Kidney (tissue), 14 donors: ENCODE data around the gene MED20. TPM values are rescaled to one million over a fixed set of nuclear protein-coding genes. Genes with fewer than 3 reads are reported as not detected.

Source experiments
- DNase-seq, 5 donors: peaks; one replicate each; pipeline ENCODE4 v3.0.0-alpha.2; 2013 to 2020
- FAIRE-seq: peaks from 2 replicates; lab custom pipeline; 2012; peaks lifted over from hg19 to GRCh38; lab: Jason Lieb, UNC
- H3K27ac ChIP-seq, 2 donors: one replicate each; pipeline ENCODE4 v1.7.0; 2013; ENCODE audit warnings: low read depth in 2 of 2, low read length in 2 of 2, inconsistent platforms in 1 of 2
- H3K27me3 ChIP-seq: one replicate; pipeline ENCODE4 v1.7.1; 2013; ENCODE audit warnings: low read length, inconsistent platforms; ENCODE audit not compliant: control insufficient read depth, insufficient read depth
- H3K36me3 ChIP-seq, 3 donors: one replicate each; pipeline versions ENCODE4 v1.7.0 to v1.7.1; 2013; ENCODE audit warnings: low read length in 3 of 3, control low read depth in 1 of 3, inconsistent platforms in 1 of 3; ENCODE audit not compliant: insufficient read depth in 3 of 3, control insufficient read depth in 2 of 3
- H3K4me1 ChIP-seq, 3 donors: one replicate each; pipeline versions ENCODE4 v1.7.0 to v1.7.1; 2013; ENCODE audit warnings: low read length in 3 of 3, inconsistent platforms in 1 of 3, low read depth in 1 of 3; ENCODE audit not compliant: control insufficient read depth in 2 of 3, insufficient read depth in 2 of 3
- H3K4me3 ChIP-seq, 3 donors: one replicate each; pipeline versions ENCODE4 v1.7.0 to v1.8.1; 2013; ENCODE audit warnings: low read length in 3 of 3, control low read depth in 1 of 3, inconsistent platforms in 1 of 3
- H3K9ac ChIP-seq, 3 donors: one replicate each; pipeline versions ENCODE4 v1.7.0 to v1.7.1; 2013; ENCODE audit warnings: low read length in 3 of 3, control low read depth in 1 of 3, inconsistent platforms in 1 of 3
- H3K9me3 ChIP-seq, 3 donors: one replicate each; pipeline versions ENCODE4 v1.7.0 to v1.7.1; 2013; ENCODE audit warnings: low read length in 3 of 3, control low read depth in 1 of 3, inconsistent platforms in 1 of 3; ENCODE audit not compliant: control insufficient read depth in 2 of 3, insufficient read depth in 1 of 3
- CTCF ChIP-seq: IDR thresholded peaks from 3 replicates; pipeline ENCODE4 v1.5.1; 2012; ENCODE audit warnings: mild to moderate bottlenecking, moderate library complexity, borderline replicate concordance; ENCODE audit not compliant: insufficient read depth; ENCODE audit errors: extremely low read depth
- intact Hi-C: fragments of 100-400 bp; cut with DNase I; formaldehyde crosslinking; loops from one replicate; pipeline ENCODE4 v1.11.1; 2022
- polyA plus RNA-seq: library from polyadenylated mRNA; stranded (reverse); fragments of 350-450 nt; fragmentation: Illumina TruSeq; extraction: RNeasy Lipid Tissue Mini Kit (QIAGEN cat#74804); gene quantifications from one replicate; pipeline ENCODE4 v1.2.3, GENCODE V29; 2014; ENCODE audit warnings: low read depth, low replicate concordance; ENCODE audit not compliant: insufficient read depth
- total RNA-seq: library from RNA; stranded (reverse); fragmentation: NEBNext Ultra II Directional; extraction: Animal tissue kit (Norgen Biotek cat#: 25700); gene quantifications from one replicate; pipeline ENCODE4 v1.2.1, GENCODE V29; 2021
- donor health status: control.
- donor health status: control.
- donor health status: control.
- donor health status: control.
- donor health status: control.
- donor health status: DM: yes; HTN: yes; CAD: no.
- donor health status: Normal renal cell carcinoma (clear cell type).

The MED20 gene
- total and polyA plus RNA-seq, 2 donors from 2014 or later: 15.1 to 22.0 TPM

GRCh38 chr6:41901882-41902519 is 18.9 kb downstream of the MED20 start:
- peak; percentile 21 for TF ChIP-seq CTCF
- no peaks in the 10 kb centered on the region for H3K4me1 ChIP-seq
- no peaks in the 10 kb centered on the region for H3K27me3 ChIP-seq
- H3K27ac ChIP-seq: no peak overlapping the region
- no peak overlapping the region for H3K4me3 ChIP-seq
- peak in 1 of 5 donors; percentile 10 for DNase-seq
- H3K36me3 ChIP-seq: peaks cover 9 to 24% (median 18%) of the 10 kb centered on the region in 3 donors
- H3K9ac ChIP-seq: no peak overlapping the region
- intact Hi-C loops: no loop called here
- no peak for FAIRE-seq
- H3K9me3 ChIP-seq: no peaks in the 10 kb centered on the region

- H3K4me1 ChIP-seq: peaks cover 3 to 5% (median 4%) of the 10 kb centered on the region in 3 donors
- no peaks in the 10 kb centered on the region for H3K9me3 ChIP-seq
- no peak overlapping the region for H3K27ac ChIP-seq
- intact Hi-C loops: no loop called here
- no peaks in the 10 kb centered on the region for H3K27me3 ChIP-seq
- H3K4me3 ChIP-seq: no peak overlapping the region
- no peak overlapping the region for H3K9ac ChIP-seq
- TF ChIP-seq CTCF: no peak
- DNase-seq (no peak), FAIRE-seq (no peak)
- peaks cover 3 to 12% (median 9%) of the 10 kb centered on the region in 3 donors for H3K36me3 ChIP-seq
Measured at GRCh38 chr6:41900861-41901260, 20.1 kb downstream of the MED20 start.

- intact Hi-C loops: no loop called here
- FAIRE-seq (no peak), DNase-seq (peak in 1 of 5 donors; percentile 2)
- no peak overlapping the region for H3K27ac ChIP-seq
- H3K4me3 ChIP-seq: peak overlapping the region; percentile 75 to 79 (median 76)
- no peaks in the 10 kb centered on the region for H3K27me3 ChIP-seq
- H3K9me3 ChIP-seq: no peaks in the 10 kb centered on the region
- H3K4me1 ChIP-seq: peaks cover 3 to 13% (median 4%) of the 10 kb centered on the region in 3 donors
- TF ChIP-seq CTCF: no peak
- peaks cover 0 to 3% (median 2%) of the 10 kb centered on the region in 3 donors for H3K36me3 ChIP-seq
- H3K9ac ChIP-seq: peak overlapping the region in 2 of 3 donors; percentile 49 to 66
Measured at GRCh38 chr6:41896281-41896680, 24.7 kb downstream of the MED20 start.
